Prostate gland (tissue), 2 donors: ENCODE results near the gene SIGLEC14. TPM values are rescaled to one million over a fixed set of nuclear protein-coding genes. Genes with fewer than 3 reads are reported as not detected.
A peak's percentile ranks its signal among the peaks of the same experiment; 100 is the strongest.

Experiments
- DNase-seq: peaks from one replicate; pipeline ENCODE4 v3.0.0-alpha.2; 2019; ENCODE audit warnings: low spot score
- H3K27ac ChIP-seq, 2 donors: fragments of 200-600 bp; sonication (generic); 2 replicates each; pipeline ENCODE4 v1.5.1; 2017 to 2019
- H3K27me3 ChIP-seq: fragments of 200-600 bp; sonication (generic); replicated peaks from 2 replicates; pipeline ENCODE4 v1.5.1; 2019; ENCODE audit not compliant: insufficient read depth
- H3K36me3 ChIP-seq, 2 donors: fragments of 200-600 bp; sonication (generic); 1 replicate in 1 of 2; 2 replicates in 1 of 2; pipeline versions ENCODE4 v1.5.1 to v1.8.1; 2017 to 2019
- H3K4me1 ChIP-seq: fragments of 200-600 bp; sonication (generic); replicated peaks from 2 replicates; pipeline ENCODE4 v1.5.1; 2019
- H3K4me3 ChIP-seq, 2 donors: fragments of 200-600 bp; sonication (generic); 2 replicates each; pipeline ENCODE4 v1.5.1; 2017 to 2019
- H3K9me3 ChIP-seq: fragments of 200-600 bp; sonication (generic); 2 replicates; pipeline ENCODE4 v1.5.1; 2017
- CTCF ChIP-seq, 4 experiments: fragments of 200-600 bp in 2 of 4; fragments of 450-650 bp in 2 of 4; sonication (generic) in 2 of 4; IDR thresholded peaks; 1 replicate in 3 of 4; 2 replicates in 1 of 4; pipeline ENCODE4 v1.5.1; 2016 to 2019; ENCODE audit warnings: antibody characterized with exemption in 4 of 4, mild to moderate bottlenecking in 2 of 4, moderate library complexity in 2 of 4
- POLR2A ChIP-seq: fragments of 450-650 bp; IDR thresholded peaks from one replicate; pipeline ENCODE4 v1.6.1; 2016; ENCODE audit warnings: antibody characterized with exemption, mild to moderate bottlenecking
- POLR2AphosphoS5 ChIP-seq: sonication (generic); formaldehyde crosslinking; IDR thresholded peaks from one replicate; pipeline ENCODE4 v1.6.1; 2017; ENCODE audit warnings: antibody characterized with exemption
- WGBS: methylation state at CpG from one replicate; pipeline ENCODE4 v1.1.5; 2018; 5-methylcytosine and 5-hydroxymethylcytosine counted together
- intact Hi-C: fragments of 100-400 bp; cut with DNase I; formaldehyde crosslinking; loops from one replicate; pipeline ENCODE4 v1.14.2; 2022
- total RNA-seq, 2 donors: library from RNA; depleted of rRNA; stranded (reverse); fragments of >200 nt; gene quantifications; one replicate each; pipeline ENCODE4 v1.1.0, GENCODE V29; 2016

SIGLEC14 gene
- total RNA-seq, 2 donors from 2014 or later = 1.8 to 8.0 TPM

- Histone ChIP-seq H3K36me3 (no peaks in the 10 kb centered on the region), H3K4me3 (no peak within 1 kb of the TSS), H3K4me1 (peaks cover 7% of the 10 kb centered on the region), H3K27ac (peak within 1 kb of the TSS in 1 of 2 donors; percentile 98), H3K9me3 (no peaks in the 10 kb centered on the region), H3K27me3 (no peaks in the 10 kb centered on the region)
- WGBS = 68% methylated on average over 8 of the region's 8 CpGs
- no peak for TF ChIP-seq POLR2AphosphoS5
- TF ChIP-seq POLR2A = no peak
- no peak for TF ChIP-seq CTCF (IDR thresholded peaks at IDR 0.05)
- intact Hi-C loops = loop anchor here (5.0 kb wide), 1 partner anchor 101 kb away; no protein-coding TSS in a partner anchor
- no peak for DNase-seq
Measured at GRCh38 chr19:51693260-51693659, 46.6 kb upstream of the SIGLEC14 start, which contains the start of gene SPACA6. TSS of gene SPACA6 (plus strand) at chr19:51693330. CDS start at chr19:51693527, 197 bp downstream.

DNA sequence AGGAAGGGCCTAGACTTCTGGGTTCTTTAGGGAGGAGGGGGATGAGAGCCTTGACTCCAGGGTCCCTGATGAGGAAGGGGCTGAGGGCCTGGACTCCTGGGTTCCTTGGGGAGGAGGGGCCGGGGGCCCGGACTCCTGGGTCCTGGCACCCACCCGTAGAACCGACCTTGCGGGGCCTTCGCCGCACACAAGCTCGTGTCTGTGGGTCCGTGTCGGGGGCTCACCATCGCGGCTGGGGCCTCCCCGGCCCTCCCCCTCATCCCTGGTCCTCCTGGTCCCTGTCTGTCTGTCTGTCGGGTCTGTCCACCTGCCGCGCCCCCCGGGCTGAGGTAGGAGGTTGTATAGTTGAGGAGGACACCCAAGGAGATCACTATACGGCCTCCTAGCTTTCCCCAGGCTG lies 45.8 kb upstream of the SIGLEC14 start:
- no peak for DNase-seq
- Histone ChIP-seq H3K27me3 (no peaks in the 10 kb centered on the region), H3K4me1 (peaks cover 7% of the 10 kb centered on the region), H3K9me3 (no peaks in the 10 kb centered on the region), H3K27ac (peak overlapping the region in 1 of 2 donors; percentile 98), H3K4me3 (no peak overlapping the region), H3K36me3 (no peaks in the 10 kb centered on the region)
- intact Hi-C loops = loop anchor here (5.0 kb wide), 1 partner anchor 100 kb away; no protein-coding TSS in a partner anchor
- 65% methylated on average over 18 of the region's 18 CpGs for WGBS
- TF ChIP-seq CTCF (IDR thresholded peaks at IDR 0.05) = no peak

- no peaks in the 10 kb centered on the region for H3K9me3 ChIP-seq
- no peaks in the 10 kb centered on the region for H3K27me3 ChIP-seq
- 13% methylated on average over 12 of the region's 12 CpGs for WGBS
- intact Hi-C loops = loop anchor here (2.0 to 5.0 kb wide), 2 partner anchors 13 to 100 kb away; no protein-coding TSS in a partner anchor
- no peak for TF ChIP-seq CTCF (IDR thresholded peaks at IDR 0.05)
- no peak for TF ChIP-seq POLR2A
- TF ChIP-seq POLR2AphosphoS5 = no peak
- peak overlapping the region; percentile 94 to 98 for H3K27ac ChIP-seq
- no peaks in the 10 kb centered on the region for H3K36me3 ChIP-seq
- peak overlapping the region in 1 of 2 donors; percentile 99 for H3K4me3 ChIP-seq
- no peak for DNase-seq
- H3K4me1 ChIP-seq = peaks cover 7% of the 10 kb centered on the region
Measured at GRCh38 chr19:51691584-51692428, 45.2 kb upstream of the SIGLEC14 start.

DNA sequence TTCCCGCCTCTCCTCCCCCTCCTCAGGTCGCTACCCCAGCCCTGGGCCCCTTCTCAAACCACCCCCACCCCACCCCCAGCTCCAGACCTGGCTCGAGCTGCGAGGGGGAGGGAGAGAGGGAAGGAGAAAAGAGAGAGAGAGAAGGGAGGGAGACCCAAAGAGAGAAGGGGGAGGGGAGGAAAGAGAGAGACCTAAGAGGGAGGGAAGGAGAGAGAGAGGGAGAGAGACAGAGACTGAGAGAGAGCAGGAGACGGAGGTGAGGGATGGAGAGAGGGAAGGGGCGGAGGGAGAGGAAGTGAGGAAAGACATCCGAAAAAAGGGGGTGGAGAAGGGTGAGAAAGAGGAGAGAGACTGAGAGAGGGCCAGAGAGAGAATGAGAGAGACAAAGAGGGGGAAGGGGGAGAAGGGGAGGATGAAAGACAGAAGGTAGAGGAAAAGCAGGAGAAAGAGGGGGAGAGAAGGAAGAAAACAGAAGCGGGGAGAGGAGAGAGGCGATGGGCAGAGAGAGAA lies 44.5 kb upstream of the SIGLEC14 start:
- Histone ChIP-seq H3K27me3 (no peaks in the 10 kb centered on the region), H3K36me3 (no peaks in the 10 kb centered on the region), H3K9me3 (no peaks in the 10 kb centered on the region), H3K4me3 (peak overlapping the region; percentile 70 to 99), H3K4me1 (peaks cover 7% of the 10 kb centered on the region), H3K27ac (peak overlapping the region; percentile 94 to 98)
- intact Hi-C loops = loop anchor here (2.0 to 5.0 kb wide), 2 partner anchors 14 to 99 kb away; no protein-coding TSS in a partner anchor
- no peak for DNase-seq
- TF ChIP-seq CTCF (IDR thresholded peaks at IDR 0.05) (no peak), POLR2A (no peak), POLR2AphosphoS5 (no peak)
- 3% methylated on average over 9 of the region's 9 CpGs for WGBS
